Left lung (tissue), 10 donors: ENCODE data around the gene GRAMD2B. TPM values are rescaled to one million over a fixed set of nuclear protein-coding genes. Genes with fewer than 3 reads are reported as not detected.

ENCODE experiments used
- ATAC-seq: fragments of 200-7000 bp; cut with Tn5 transposase; one replicate; pipeline ENCODE4 v1.9.1; 2020; ENCODE audit warnings: moderate library complexity
- DNase-seq, 4 donors: peaks; one replicate each; pipeline ENCODE4 v3.0.0-alpha.2; 2013 to 2020
- H3K27ac ChIP-seq, 2 donors: fragments of 200-600 bp; sonication (generic) in 1 of 2; one replicate each; pipeline versions ENCODE4 v1.5.0 to v1.8.0; 2020 to 2021
- H3K27me3 ChIP-seq, 2 donors: fragments of 200-600 bp; sonication (generic) in 1 of 2; one replicate each; pipeline versions ENCODE4 v1.5.0 to v1.8.0; 2020 to 2021
- H3K36me3 ChIP-seq, 2 donors: fragments of 200-600 bp; sonication (generic) in 1 of 2; one replicate each; pipeline versions ENCODE4 v1.5.0 to v1.8.0; 2020 to 2021
- H3K4me1 ChIP-seq, 2 donors: fragments of 200-600 bp; one replicate each; pipeline ENCODE4 v1.8.0; 2021
- H3K4me3 ChIP-seq, 2 donors: fragments of 200-600 bp; sonication (generic) in 1 of 2; one replicate each; pipeline versions ENCODE4 v1.5.0 to v1.8.0; 2020 to 2021; ENCODE audit warnings: mild to moderate bottlenecking in 1 of 2
- H3K9me3 ChIP-seq, 2 donors: fragments of 200-600 bp; sonication (generic) in 1 of 2; one replicate each; pipeline versions ENCODE4 v1.5.0 to v1.8.0; 2020 to 2021
- CTCF ChIP-seq, 2 donors: fragments of 200-600 bp; sonication (generic) in 1 of 2; IDR thresholded peaks; one replicate each; pipeline versions ENCODE4 v1.5.0 to v1.8.0; 2021; ENCODE audit warnings: antibody characterized with exemption in 2 of 2
- intact Hi-C, 2 donors: fragments of 100-400 bp; cut with DNase I; formaldehyde crosslinking; loops; one replicate each; pipeline versions ENCODE4 v1.11.2 to v1.14.2; 2022
- polyA plus RNA-seq, 6 donors: library from polyadenylated mRNA; unstranded; fragments of 120-200 nt; gene quantifications; one replicate each; pipeline ENCODE4 v1.2.1, GENCODE V29; 2013; ENCODE audit not compliant: insufficient read length in 6 of 6
- total RNA-seq, 2 donors: library from RNA; stranded (reverse); fragmentation: NEBNext Ultra II Directional; extraction: Animal tissue kit (Norgen Biotek cat#: 25700); gene quantifications; one replicate each; pipeline ENCODE4 v1.2.1, GENCODE V29; 2021
- donor health status: DM: no; HTN: yes; CAD: no.
- donor health status: DM: no; HTN: no; CAD: no.

The GRAMD2B gene
- total and polyA plus RNA-seq, 8 donors: 9.8 to 19.2 (median 11.6) TPM

- DNase-seq (no peak), ATAC-seq (no peak)
- Histone ChIP-seq H3K27me3 (no peaks in the 10 kb centered on the region), H3K27ac (no peak overlapping the region), H3K9me3 (no peaks in the 10 kb centered on the region), H3K36me3 (peaks cover 0 to 8% of the 10 kb centered on the region in 2 donors), H3K4me3 (no peak overlapping the region), H3K4me1 (no peaks in the 10 kb centered on the region)
- intact Hi-C loops: no loop called here
- no peak for TF ChIP-seq CTCF (IDR thresholded peaks at IDR 0.05)
Measured at GRCh38 chr5:126443374-126443851, 20.2 kb downstream of the GRAMD2B start.

GRCh38 chr5:126444137-126444536, 20.9 kb downstream of the GRAMD2B start:
- peaks cover 0 to 5% of the 10 kb centered on the region in 2 donors for H3K36me3 ChIP-seq
- ATAC-seq (no peak), DNase-seq (no peak)
- intact Hi-C loops: no loop called here
- no peaks in the 10 kb centered on the region for H3K27me3 ChIP-seq
- no peaks in the 10 kb centered on the region for H3K4me1 ChIP-seq
- no peaks in the 10 kb centered on the region for H3K9me3 ChIP-seq
- H3K27ac ChIP-seq: no peak overlapping the region
- no peak for TF ChIP-seq CTCF (IDR thresholded peaks at IDR 0.05)
- H3K4me3 ChIP-seq: no peak overlapping the region

- Histone ChIP-seq H3K4me1 (peaks cover 0 to 1% of the 10 kb centered on the region in 2 donors), H3K9me3 (no peaks in the 10 kb centered on the region), H3K36me3 (peaks cover 0 to 5% of the 10 kb centered on the region in 2 donors), H3K27me3 (no peaks in the 10 kb centered on the region), H3K4me3 (no peak overlapping the region), H3K27ac (no peak overlapping the region)
- TF ChIP-seq CTCF (IDR thresholded peaks at IDR 0.05): no peak
- intact Hi-C loops: no loop called here
- no peak for DNase-seq
- ATAC-seq: no peak
Measured at GRCh38 chr5:126445502-126446174, 22.4 kb downstream of the GRAMD2B start.

GRCh38 chr5:126446498-126447224, 23.5 kb downstream of the GRAMD2B start:
- no peaks in the 10 kb centered on the region for H3K9me3 ChIP-seq
- H3K27me3 ChIP-seq: no peaks in the 10 kb centered on the region
- peak overlapping the region in 1 of 2 donors; percentile 11 for H3K27ac ChIP-seq
- no peak for TF ChIP-seq CTCF (IDR thresholded peaks at IDR 0.05)
- peaks cover 0 to 4% of the 10 kb centered on the region in 2 donors for H3K4me1 ChIP-seq
- DNase-seq (no peak), ATAC-seq (peak; percentile 70)
- H3K4me3 ChIP-seq: no peak overlapping the region
- H3K36me3 ChIP-seq: peaks cover 0 to 5% of the 10 kb centered on the region in 2 donors
- intact Hi-C loops: no loop called here

- intact Hi-C loops: no loop called here
- DNase-seq: no peak
- Histone ChIP-seq H3K4me1 (peaks cover 0 to 4% of the 10 kb centered on the region in 2 donors), H3K27ac (no peak overlapping the region), H3K9me3 (no peaks in the 10 kb centered on the region), H3K36me3 (peaks cover 0 to 4% of the 10 kb centered on the region in 2 donors), H3K4me3 (no peak overlapping the region), H3K27me3 (no peaks in the 10 kb centered on the region)
- ATAC-seq: no peak
- TF ChIP-seq CTCF (IDR thresholded peaks at IDR 0.05): no peak
Measured at GRCh38 chr5:126448720-126449119, 25.5 kb downstream of the GRAMD2B start.
